Activated naive CD8-positive, alpha-beta T cell treated with anti-CD3 and anti-CD28 coated beads, Interleukin-2, amount 10 ng/mL, durations not matched to agents 7 days and 5 days (primary cell): Measurements from ENCODE around the gene PLD3. TPM values are rescaled to one million over a fixed set of nuclear protein-coding genes. Genes with fewer than 3 reads are reported as not detected.
"Not testable (repeated sequence)": the region's sequence is repeated elsewhere in the genome, so short reads cannot be mapped to it uniquely, and the experiment has no call there.

Source experiments
- ATAC-seq: fragments of 150-1000 bp; cut with Tn5 transposase; one replicate; pipeline ENCODE4 v1.10.0; 2021; ENCODE audit warnings: low read depth, moderate library complexity
- POLR2A ChIA-PET: fragments of 350-600 bp; sonication (Branson Sonifier 250); formaldehyde crosslinking; loops from one replicate; lab custom pipeline; 2021; ENCODE audit warnings: antibody characterized with exemption; lab: Charles Lee
- DNase-seq: peaks from one replicate; pipeline ENCODE4 v3.0.0; 2021
- H3K27ac Mint-ChIP-seq: one replicate; pipeline ENCODE4 v1.8.0; 2022; ENCODE audit warnings: mild to moderate bottlenecking, mixed read lengths
- H3K27me3 Mint-ChIP-seq: one replicate; pipeline ENCODE4 v1.8.0; 2022; ENCODE audit warnings: mild to moderate bottlenecking, moderate library complexity, mixed read lengths
- H3K36me3 Mint-ChIP-seq: one replicate; pipeline ENCODE4 v1.8.0; 2021; ENCODE audit warnings: mild to moderate bottlenecking, mixed read lengths
- H3K4me1 Mint-ChIP-seq: one replicate; pipeline ENCODE4 v1.8.0; 2021; ENCODE audit warnings: mixed read lengths
- H3K4me3 Mint-ChIP-seq: one replicate; pipeline ENCODE4 v1.8.0; 2022; ENCODE audit warnings: mild to moderate bottlenecking, moderate library complexity, mixed read lengths
- H3K9me3 Mint-ChIP-seq: one replicate; pipeline ENCODE4 v1.8.0; 2021; ENCODE audit warnings: mixed read lengths
- total RNA-seq, 2 experiments: library from RNA; stranded (reverse); gene quantifications; one replicate each; pipeline ENCODE4 v1.2.3, GENCODE V29; 2021

Gene PLD3
- total RNA-seq, 2 experiments from 2014 or later: 104 to 109 TPM

- Mint-ChIP-seq H3K9me3 (no peaks in the 10 kb centered on the region), H3K36me3 (peaks cover 5% of the 10 kb centered on the region), H3K4me1 (peaks cover 36% of the 10 kb centered on the region), H3K4me3 (no peak overlapping the region), H3K27ac (no peak overlapping the region), H3K27me3 (no peaks in the 10 kb centered on the region)
- POLR2A ChIA-PET: no interaction called here
- DNase-seq (no peak), ATAC-seq (no peak)
Observed at GRCh38 chr19:40360708-40361241, 12.3 kb downstream of the PLD3 start.

DNA sequence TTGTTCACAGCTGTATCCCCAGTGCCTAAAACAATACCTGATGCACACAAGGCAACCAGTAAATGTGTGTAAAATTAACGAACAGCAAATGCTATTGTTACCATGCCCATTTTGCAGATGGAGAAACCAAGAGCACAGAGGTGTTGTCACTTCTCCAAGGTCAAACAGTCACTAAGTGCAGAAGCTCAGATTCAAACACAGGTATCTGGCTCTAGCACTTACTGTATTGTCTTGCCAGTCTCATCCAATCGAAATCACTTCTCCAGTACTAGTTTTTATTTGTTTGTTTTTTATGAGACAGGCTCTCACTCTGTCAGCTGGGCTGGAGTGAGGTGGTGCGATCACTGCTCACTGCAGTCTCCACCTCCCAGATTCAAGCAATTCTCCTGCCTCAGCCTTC is 13.7 kb downstream of the PLD3 start:
- no peak for ATAC-seq
- POLR2A ChIA-PET: no interaction called here

GRCh38 chr19:40363069-40363468 is 14.6 kb downstream of the PLD3 start:
- Mint-ChIP-seq H3K9me3 (no peaks in the 10 kb centered on the region), H3K27ac (peak overlapping the region; percentile 66), H3K4me3 (peak overlapping the region; percentile 26), H3K27me3 (no peaks in the 10 kb centered on the region), H3K36me3 (peaks cover 6% of the 10 kb centered on the region), H3K4me1 (peaks cover 29% of the 10 kb centered on the region)
- POLR2A ChIA-PET: interaction anchor here (0.6 to 1.0 kb wide), 3 partner anchors 10 to 58 kb away, joined by 3 to 5 read pairs (median 4); partner anchors contain the start of genes C19orf47 and PLD3
- ATAC-seq (no peak), DNase-seq (no peak)

More for the DNA sequence above, 13.7 kb downstream of the PLD3 start:
- Mint-ChIP-seq H3K4me1 (peaks cover 34% of the 10 kb centered on the region), H3K36me3 (peaks cover 6% of the 10 kb centered on the region), H3K9me3 (no peaks in the 10 kb centered on the region), H3K27me3 (no peaks in the 10 kb centered on the region), H3K27ac (no peak overlapping the region), H3K4me3 (no peak overlapping the region)
- no peak for DNase-seq

GRCh38 chr19:40365010-40365409 is 16.5 kb downstream of the PLD3 start:
- POLR2A ChIA-PET: interaction anchor here (1.1 to 1.2 kb wide), 2 partner anchors 17 to 80 kb away, joined by 3 read pairs; partner anchors contain the start of genes AKT2, C19orf47 and PLD3
- no peak for DNase-seq
- Mint-ChIP-seq H3K9me3 (no peaks in the 10 kb centered on the region), H3K27me3 (no peaks in the 10 kb centered on the region), H3K27ac (peak overlapping the region; percentile 80), H3K4me3 (peak overlapping the region; percentile 68), H3K4me1 (peaks cover 22% of the 10 kb centered on the region), H3K36me3 (peaks cover 5% of the 10 kb centered on the region)
- ATAC-seq: no peak

DNA sequence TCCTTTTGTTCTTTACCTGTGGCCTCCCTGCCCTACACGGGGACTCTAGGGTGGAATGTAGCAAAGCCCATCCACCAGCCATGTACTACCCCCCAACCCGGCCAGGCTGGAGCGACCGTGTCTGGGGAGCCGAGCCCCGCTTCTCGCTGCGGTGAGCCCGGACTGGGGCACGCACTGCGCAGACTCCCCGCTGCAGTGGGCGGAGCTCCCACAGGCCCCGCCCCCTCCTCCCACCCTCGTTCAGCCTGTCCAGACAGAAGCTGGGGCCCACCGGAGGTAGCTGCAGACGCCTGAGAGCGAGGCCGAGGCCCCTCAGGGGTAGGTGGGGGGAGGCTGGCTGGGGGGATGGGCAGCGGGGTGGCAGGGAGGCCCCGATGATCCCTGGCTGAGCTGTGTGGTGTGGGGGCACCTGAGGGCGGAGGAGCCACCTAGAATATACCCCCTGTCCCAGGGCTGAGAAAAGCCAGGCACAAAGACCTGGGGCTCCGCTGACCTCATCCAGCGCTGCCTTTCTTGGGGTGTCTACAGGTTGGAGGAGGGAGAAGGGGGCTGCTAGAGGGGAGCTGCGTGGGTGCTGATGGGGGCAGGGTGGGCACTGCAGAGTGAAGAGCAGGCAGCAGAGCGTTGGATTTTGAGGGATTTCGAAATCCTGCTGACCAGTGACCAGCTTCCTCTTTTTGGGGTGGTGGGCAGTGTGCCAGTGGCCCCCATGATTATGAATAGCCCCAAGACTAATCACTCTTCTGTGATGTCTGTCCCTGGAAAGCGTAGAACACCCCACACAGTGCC is 17.3 kb downstream of the PLD3 start:
- Mint-ChIP-seq H3K4me3 (peak overlapping the region; percentile 49), H3K36me3 (peaks cover 3% of the 10 kb centered on the region), H3K27ac (peak overlapping the region; percentile 38), H3K9me3 (no peaks in the 10 kb centered on the region), H3K4me1 (peaks cover 22% of the 10 kb centered on the region), H3K27me3 (no peaks in the 10 kb centered on the region)
- POLR2A ChIA-PET: interaction anchor here (0.9 to 1.4 kb wide), 4 partner anchors 9 to 81 kb away, joined by 3 to 4 read pairs (median 3); partner anchors contain the start of genes AKT2, C19orf47 and PLD3
- ATAC-seq (peak; percentile 77), DNase-seq (peak; percentile 67)

- Mint-ChIP-seq H3K36me3 (peaks cover 2% of the 10 kb centered on the region), H3K4me3 (no peak overlapping the region)
- ATAC-seq: no peak
Observed at GRCh38 chr19:40366697-40367561, 18.4 kb downstream of the PLD3 start.

GRCh38 chr19:40367577-40368434 is 19.3 kb downstream of the PLD3 start:
- H3K9me3 Mint-ChIP-seq: no peaks in the 10 kb centered on the region
- no peaks in the 10 kb centered on the region for H3K27me3 Mint-ChIP-seq
- no peak overlapping the region for H3K27ac Mint-ChIP-seq
- peaks cover 2% of the 10 kb centered on the region for H3K36me3 Mint-ChIP-seq
- ATAC-seq (no peak), DNase-seq (no peak)
- peaks cover 20% of the 10 kb centered on the region for H3K4me1 Mint-ChIP-seq
- POLR2A ChIA-PET: interaction anchor here (0.8 kb wide), 1 partner anchor 13 kb away, joined by 3 read pairs; no protein-coding TSS in a partner anchor
- no peak overlapping the region for H3K4me3 Mint-ChIP-seq

More at GRCh38 chr19:40366697-40367561, 18.4 kb downstream of the PLD3 start:
- H3K27ac Mint-ChIP-seq: peak overlapping the region; percentile 37
- H3K4me1 Mint-ChIP-seq: peaks cover 23% of the 10 kb centered on the region
- no peaks in the 10 kb centered on the region for H3K9me3 Mint-ChIP-seq
- no peaks in the 10 kb centered on the region for H3K27me3 Mint-ChIP-seq
- no peak for DNase-seq
- POLR2A ChIA-PET: interaction anchor here (1.4 kb wide), 1 partner anchor 8 kb away, joined by 4 read pairs; no protein-coding TSS in a partner anchor

- POLR2A ChIA-PET: no interaction called here
- ATAC-seq: no peak
- Mint-ChIP-seq H3K36me3 (peaks cover 3% of the 10 kb centered on the region), H3K4me1 (peaks cover 21% of the 10 kb centered on the region), H3K9me3 (no peaks in the 10 kb centered on the region), H3K27ac (peak overlapping the region; percentile 48), H3K27me3 (no peaks in the 10 kb centered on the region), H3K4me3 (no peak overlapping the region)
- no peak for DNase-seq
Observed at GRCh38 chr19:40369797-40370196, 21.3 kb downstream of the PLD3 start.

DNA sequence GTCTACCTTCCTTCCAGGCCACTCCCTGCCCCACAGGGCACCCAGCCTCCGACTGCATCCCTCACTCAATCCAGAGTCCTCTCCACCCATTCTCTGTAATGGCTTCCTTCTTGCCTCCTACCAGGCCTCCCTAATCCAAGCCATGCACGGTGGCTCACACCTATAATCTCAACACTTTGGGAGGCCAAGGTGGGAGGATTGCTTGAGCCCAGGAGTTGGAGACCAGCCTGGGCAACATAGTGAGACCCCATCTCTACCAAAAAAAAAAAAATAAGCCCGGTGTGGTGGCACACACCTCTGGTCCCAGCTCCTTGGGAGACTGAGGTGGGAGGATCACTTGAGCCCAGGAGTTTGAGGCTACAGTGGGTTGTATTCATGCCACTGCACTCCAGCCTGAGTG is 21.8 kb downstream of the PLD3 start:
- ATAC-seq, H3K4me3 Mint-ChIP-seq, H3K27me3 Mint-ChIP-seq, H3K36me3 Mint-ChIP-seq, H3K9me3 Mint-ChIP-seq, POLR2A ChIA-PET, DNase-seq: not testable (repeated sequence)
- Mint-ChIP-seq H3K4me1 (peaks cover 22% of the 10 kb centered on the region), H3K27ac (peak overlapping the region; percentile 48)

DNA sequence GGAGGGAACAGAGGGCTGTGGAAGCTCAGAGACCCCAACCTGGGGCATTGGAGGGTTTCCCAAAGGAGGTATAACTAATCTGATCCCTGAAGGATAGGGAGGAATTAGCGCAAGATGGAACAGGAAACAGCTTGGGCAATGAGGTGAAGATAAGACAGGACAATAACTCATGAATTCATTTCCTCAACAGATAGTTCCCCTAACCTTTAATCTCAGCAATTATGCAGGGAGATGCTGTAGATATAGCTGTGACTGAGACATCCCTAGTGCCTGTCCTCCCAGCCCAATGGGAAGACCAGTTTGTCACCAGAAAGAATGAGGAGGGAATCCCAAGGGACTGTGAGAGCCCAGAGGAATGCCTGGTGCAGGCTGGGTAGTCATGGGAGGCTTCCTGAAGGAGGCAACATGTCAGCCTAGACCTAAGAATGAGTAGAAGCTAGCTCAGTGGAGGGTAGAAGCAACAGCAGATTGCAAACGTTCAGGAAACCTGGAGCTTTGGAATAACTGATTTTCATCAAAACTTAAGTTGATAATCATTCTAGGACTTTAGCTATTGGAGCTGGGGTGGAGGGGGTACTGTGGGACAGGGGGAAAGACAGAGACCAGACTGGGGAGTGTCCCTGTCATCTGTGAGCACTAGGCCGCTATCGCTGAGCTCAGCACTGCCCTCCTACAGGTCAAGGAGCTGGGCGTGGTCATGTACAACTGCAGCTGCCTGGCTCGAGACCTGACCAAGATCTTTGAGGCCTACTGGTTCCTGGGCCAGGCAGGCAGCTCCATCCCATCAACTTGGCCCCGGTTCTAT is 22.7 kb downstream of the PLD3 start:
- Mint-ChIP-seq H3K4me1 (peaks cover 20% of the 10 kb centered on the region), H3K4me3 (no peak overlapping the region), H3K36me3 (peaks cover 3% of the 10 kb centered on the region), H3K27me3 (no peaks in the 10 kb centered on the region), H3K9me3 (no peaks in the 10 kb centered on the region), H3K27ac (no peak overlapping the region)
- DNase-seq (no peak), ATAC-seq (no peak)
- POLR2A ChIA-PET: no interaction called here

DNA sequence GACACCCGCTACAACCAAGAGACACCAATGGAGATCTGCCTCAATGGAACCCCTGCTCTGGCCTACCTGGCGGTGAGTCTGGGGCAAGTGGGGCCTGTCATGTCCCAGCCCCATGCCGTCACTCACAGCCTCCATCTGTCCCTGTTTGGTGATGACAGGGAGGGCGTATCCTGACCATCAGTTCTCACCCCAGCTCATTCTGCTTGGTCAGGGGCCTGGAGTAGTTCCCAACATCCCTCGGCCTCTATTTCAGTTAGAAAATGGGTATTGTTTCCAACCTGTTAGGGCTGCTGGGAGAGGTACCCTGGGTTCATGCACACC is 23.3 kb downstream of the PLD3 start:
- DNase-seq (no peak), ATAC-seq (no peak)
- H3K4me1 Mint-ChIP-seq: peaks cover 20% of the 10 kb centered on the region
- H3K27ac Mint-ChIP-seq: no peak overlapping the region
- H3K27me3 Mint-ChIP-seq: no peaks in the 10 kb centered on the region
- no peak overlapping the region for H3K4me3 Mint-ChIP-seq
- POLR2A ChIA-PET: no interaction called here
- no peaks in the 10 kb centered on the region for H3K9me3 Mint-ChIP-seq
- H3K36me3 Mint-ChIP-seq: peaks cover 3% of the 10 kb centered on the region

DNA sequence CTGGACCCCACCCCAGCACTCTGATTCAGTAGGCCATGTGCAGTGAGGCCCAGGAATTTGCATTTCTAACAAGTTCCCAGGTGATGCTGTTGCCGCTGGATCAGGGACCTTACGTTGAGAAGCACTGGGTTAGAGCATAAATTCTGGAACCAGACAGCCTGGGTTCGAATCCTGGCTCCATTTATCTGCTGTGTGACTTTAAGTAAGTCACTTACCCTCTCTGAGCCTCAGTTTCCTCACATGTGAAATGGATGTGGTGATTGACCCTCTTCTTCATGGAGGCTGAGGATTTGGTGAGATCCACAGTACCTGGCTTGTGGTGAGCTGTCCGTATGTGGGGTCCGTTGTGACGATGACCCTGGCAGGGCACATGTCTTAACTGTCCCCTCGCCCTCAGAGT is 25.6 kb downstream of the PLD3 start:
- H3K27me3 Mint-ChIP-seq: no peaks in the 10 kb centered on the region
- peaks cover 1% of the 10 kb centered on the region for H3K36me3 Mint-ChIP-seq
- peak overlapping the region; percentile 62 for H3K27ac Mint-ChIP-seq
- H3K9me3 Mint-ChIP-seq: no peaks in the 10 kb centered on the region
- no peak for ATAC-seq
- no peak for DNase-seq
- POLR2A ChIA-PET: interaction anchor here (0.6 kb wide), 1 partner anchor 65 kb away, joined by 3 read pairs; no protein-coding TSS in a partner anchor
- peaks cover 20% of the 10 kb centered on the region for H3K4me1 Mint-ChIP-seq
- no peak overlapping the region for H3K4me3 Mint-ChIP-seq
